A172 (cell line): ENCODE data around the gene ZDBF2. TPM values are rescaled to one million over a fixed set of nuclear protein-coding genes. Genes with fewer than 3 reads are reported as not detected.
"Not testable (repeated sequence)": the region's sequence is repeated elsewhere in the genome, so short reads cannot be mapped to it uniquely, and the experiment has no call there.

Experiments used
- DNase-seq: peaks from one replicate; pipeline ENCODE4 v3.0.0-alpha.2; 2015; ENCODE audit warnings: low spot score
- total RNA-seq: library from RNA; depleted of rRNA; stranded (reverse); fragments of >200 nt; shearing (Covaris generic); gene quantifications from 2 replicates; pipeline ENCODE4 v1.2.3, GENCODE V29; 2014

The ZDBF2 gene
- total RNA-seq, 1 experiment from 2014 or later = 26.2 TPM

DNA sequence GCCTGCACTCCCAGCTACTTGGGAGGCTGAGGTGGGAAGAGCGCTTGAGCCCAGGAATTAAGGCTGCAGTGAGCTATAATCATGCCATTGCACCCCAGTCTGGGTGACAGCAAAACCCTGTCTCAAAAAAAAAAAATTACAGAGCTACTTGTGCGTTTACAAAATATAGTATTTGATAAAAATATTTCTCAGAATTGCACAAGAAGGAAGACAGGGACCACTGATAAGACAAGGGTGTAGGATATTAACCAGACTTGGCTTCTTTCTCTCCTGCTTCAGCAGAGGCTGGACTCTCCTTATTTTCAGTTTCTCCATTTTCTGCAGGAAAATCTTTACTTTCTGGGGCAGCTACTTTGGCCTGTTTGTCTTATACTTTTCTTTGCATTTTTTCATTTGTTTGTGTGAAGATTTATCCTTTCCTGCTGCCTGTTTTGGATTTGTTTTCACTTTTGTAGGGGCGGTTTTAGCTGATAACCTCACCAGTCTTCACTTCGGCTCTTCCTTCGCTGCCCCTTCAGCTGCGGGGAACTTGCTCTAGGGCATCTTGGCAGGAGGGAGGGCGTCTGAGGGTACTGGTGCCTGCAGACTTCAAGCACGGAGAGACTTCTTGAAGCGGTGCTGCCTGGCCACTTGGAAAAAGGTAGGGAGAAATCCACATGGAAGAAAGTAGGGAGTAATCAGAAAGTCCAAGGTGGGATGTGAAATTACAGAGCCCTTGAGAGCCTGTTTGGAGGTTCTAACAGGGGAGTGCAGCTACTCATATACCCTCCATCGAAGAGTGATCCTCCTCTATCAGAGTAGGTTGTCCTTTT lies 14.9 kb upstream of the ZDBF2 start:
- DNase-seq = no peak

DNA sequence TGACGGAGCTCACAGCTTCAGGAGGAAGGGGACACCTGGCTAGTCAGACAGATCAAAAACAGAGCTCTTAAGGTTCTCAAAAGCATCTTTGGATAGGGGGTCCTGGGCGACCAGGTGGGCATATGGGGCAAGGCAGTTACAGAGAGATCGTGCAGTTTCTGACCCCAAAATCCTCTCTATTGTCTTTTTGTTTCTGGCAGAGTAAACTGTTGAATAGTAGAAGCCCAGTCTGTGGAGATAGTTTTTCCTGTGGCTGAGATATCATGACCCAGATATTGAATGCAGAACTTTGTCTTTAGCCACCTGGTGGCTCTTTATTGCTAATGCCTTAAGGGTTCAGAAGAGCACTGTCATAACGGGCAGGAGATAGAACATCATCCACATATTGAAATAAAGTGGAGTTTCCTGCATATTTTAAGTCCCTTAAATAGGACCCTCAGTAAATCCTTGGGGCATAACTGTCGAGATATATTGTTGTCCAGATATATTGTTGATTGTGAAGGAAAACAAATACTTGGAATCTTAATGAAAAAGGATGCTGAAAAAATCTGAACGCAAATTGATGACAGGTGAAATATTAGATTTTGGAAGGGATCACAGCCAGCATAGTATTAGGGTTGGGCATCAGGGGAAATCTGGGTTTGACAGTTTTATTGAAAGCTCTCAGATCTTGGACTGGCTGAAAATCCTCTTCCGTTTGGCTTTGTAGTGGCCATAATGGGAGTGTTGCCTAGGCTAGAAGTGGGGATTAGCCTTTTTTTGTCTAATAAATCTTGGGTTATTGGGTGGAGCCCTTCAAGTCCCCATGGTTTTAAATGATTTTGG lies 14.1 kb upstream of the ZDBF2 start:
- peak; percentile 61 for DNase-seq

DNA sequence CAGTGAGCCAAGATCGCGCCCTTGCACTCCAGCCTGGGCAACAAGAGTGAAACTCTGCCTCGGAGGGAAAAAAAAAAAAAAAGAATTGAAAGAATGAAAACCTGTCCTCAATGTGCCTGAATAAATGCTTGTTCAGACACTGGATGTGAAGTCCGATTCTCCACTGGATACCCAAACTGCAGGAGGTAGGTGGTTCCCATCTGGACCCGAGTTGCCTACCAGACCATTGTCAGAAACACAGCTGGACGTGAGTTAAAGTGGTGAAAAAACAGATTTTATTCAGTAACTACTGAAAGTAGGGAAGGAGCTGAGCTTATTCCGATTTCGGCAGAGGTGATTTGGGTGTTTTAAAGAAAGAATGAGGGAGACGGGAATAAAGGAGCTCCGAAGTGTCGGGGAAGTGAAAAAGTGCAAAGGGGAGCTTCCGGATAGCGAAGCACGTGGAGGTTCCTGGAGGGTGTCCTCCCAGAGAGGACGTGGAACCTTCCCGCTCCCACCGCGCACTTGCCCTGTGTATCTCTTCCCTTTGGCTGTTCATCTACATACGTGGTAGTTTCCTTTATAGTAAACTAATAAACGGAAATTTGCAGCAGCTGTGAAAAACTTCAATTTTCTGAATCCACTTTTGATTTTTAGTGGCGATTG lies 10.4 kb upstream of the ZDBF2 start:
- DNase-seq = no peak

GRCh38 chr2:206266130-206267125 lies 8.0 kb upstream of the ZDBF2 start:
- DNase-seq = no peak

DNA sequence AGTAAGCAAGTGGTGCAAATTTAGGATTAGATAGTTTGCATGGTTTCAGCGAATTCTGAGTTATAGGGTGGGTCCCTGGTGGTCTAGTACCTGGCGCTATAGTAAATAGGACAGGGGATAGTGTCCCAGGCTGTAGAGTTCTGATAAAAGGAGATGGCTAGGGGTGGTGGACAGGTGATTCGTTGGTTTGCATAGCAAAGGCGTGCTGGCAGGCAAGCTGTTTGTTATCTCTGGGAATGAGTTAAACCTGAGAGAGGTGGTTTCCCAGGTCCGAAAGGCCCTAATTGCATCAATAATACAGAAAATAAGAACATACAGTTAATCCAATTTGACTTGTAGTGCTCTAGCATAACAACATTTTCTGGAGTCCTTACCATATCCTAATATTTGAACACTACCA lies 6.9 kb upstream of the ZDBF2 start:
- no peak for DNase-seq

DNA sequence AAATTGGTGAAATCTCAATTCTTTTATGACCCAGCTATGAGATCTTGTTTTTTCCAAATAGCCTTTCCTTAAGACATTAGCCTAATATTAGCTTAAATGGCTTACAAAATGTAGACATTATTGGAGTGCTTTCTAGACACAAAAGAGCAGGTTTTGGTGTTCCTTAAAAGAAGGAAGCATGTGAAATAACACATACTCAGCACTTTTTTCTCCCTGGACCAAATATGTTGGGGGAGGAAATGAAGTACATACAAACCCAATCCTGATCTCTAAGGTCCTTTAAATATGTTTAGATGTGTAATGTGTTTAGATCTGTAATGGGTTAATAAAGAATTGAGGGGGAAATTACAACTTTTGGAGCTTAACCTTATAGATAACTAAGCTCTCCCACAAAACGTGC lies 3.4 kb upstream of the ZDBF2 start:
- DNase-seq = no peak

DNA sequence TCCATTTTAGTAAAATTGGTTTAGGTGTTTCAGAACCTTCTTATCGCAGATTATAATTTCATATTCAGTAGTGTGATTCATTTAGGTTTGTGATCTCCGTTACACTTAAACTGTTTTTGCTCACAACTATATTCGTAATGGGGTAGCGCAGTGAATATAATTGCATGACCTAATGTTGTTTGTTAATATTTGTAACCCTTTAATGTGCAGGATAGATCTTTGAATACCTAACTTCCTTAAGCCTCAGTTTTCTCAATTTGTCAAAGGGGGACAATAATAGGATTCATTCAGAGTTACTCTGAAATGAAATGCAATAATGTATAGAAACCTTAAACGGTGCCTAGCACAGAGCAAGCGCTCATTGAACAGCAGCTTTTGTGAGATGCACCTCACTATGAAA lies 558 bp upstream of the ZDBF2 start:
- DNase-seq = no peak

- DNase-seq = peak; percentile 40
Observed at GRCh38 chr2:206275312-206276055, 1.0 kb downstream of the ZDBF2 start.

DNA sequence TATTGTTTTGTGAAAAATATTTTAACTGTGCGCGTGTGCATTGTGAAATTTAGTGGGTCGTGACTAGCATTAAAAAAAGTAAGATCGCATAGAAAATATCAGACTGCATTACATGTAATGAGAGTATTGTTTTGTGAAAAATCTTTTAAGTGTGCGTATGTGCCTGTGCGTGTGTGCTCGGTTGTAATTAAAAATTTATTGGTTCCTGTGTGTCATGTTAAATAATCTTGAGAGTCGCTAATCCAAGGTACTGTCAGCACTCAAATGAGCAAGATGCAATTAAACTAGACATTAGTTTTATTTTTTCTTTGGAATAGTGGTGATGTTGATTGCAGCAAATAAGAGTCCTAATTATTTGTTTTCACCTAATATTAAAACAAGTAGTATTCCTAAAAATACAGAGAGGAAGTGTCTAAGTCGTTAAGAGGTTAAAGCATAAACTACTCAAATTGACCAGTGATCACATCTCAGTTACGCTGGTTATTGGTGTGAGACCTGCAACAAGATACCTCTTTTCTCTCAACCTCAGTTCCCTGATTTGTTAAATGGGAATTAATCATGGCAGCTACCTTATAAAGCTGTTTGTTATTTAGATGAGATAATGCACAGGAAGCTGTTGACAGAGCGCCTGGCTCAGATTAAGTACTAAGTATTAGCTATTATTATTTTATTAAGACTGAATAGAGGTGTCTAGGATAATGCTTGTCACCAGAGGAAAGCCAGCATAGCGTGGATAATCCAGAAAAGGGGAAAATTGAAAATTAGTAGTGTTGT lies 1.9 kb downstream of the ZDBF2 start:
- no peak for DNase-seq

GRCh38 chr2:206277503-206277902 lies 3.0 kb downstream of the ZDBF2 start:
- DNase-seq = no peak

GRCh38 chr2:206282746-206283145 lies 8.3 kb downstream of the ZDBF2 start:
- no peak for DNase-seq

GRCh38 chr2:206287197-206287596 lies 12.7 kb downstream of the ZDBF2 start:
- DNase-seq = no peak

- DNase-seq = no peak
Observed at GRCh38 chr2:206289391-206289790, 14.9 kb downstream of the ZDBF2 start.

DNA sequence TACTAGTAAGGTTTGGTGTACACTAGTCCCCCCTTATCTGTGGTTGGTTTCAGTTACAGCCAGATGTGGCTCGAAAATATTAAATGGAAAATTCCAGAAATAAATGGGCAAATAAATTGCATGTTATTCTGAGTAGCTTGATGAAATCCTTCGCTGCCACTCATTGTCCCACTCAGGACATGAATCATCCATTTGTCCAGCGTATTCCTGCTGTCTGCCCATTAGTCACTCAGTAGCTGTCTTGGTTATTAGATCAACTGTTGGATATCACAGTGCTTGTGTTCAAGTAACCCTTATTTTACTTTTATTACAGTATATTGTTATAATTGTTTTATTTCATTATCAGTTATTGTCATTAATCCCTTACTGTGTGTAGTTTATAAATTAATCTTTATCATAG lies 21.7 kb downstream of the ZDBF2 start:
- DNase-seq = peak; percentile 55

GRCh38 chr2:206299608-206300007 lies 25.1 kb downstream of the ZDBF2 start:
- not testable (repeated sequence) for DNase-seq

DNA sequence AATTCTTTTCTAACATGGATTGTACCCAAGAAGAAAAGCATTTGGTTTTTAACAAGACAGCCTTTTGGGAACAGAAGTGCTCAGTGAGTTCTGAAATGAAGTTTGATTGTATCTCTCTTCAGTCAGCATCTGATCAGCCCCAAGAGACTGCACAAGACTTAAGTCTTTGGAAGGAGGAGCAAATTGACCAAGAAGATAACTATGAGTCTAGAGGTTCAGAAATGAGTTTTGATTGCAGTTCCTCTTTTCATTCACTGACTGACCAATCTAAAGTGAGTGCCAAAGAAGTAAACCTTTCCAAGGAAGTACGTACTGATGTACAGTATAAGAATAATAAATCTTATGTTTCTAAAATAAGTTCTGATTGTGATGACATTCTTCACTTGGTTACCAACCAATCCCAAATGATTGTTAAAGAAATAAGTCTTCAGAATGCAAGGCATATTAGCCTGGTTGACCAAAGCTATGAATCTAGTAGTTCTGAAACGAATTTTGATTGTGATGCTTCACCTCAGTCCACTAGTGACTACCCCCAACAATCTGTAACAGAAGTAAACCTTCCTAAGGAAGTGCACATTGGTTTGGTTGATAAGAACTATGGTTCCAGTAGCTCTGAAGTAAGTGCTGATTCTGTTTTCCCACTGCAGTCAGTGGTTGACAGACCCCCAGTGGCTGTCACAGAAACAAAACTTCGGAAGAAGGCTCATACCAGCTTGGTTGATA lies 31.2 kb downstream of the ZDBF2 start:
- no peak for DNase-seq

DNA sequence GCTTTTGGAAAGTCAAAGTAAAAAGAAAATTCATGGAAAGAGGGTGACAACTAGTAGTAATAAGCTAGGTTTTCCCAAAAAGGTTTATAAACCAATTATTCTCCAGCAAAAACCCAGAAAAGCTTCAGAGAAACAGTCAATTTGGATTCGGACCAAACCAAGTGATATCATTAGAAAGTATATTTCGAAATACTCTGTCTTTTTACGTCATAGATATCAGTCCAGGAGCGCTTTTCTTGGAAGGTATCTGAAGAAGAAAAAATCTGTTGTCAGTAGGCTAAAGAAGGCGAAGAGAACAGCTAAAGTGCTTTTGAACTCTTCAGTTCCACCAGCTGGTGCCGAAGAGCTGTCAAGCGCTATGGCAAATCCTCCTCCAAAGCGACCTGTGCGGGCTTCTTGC lies 36.6 kb downstream of the ZDBF2 start:
- DNase-seq = no peak

DNA sequence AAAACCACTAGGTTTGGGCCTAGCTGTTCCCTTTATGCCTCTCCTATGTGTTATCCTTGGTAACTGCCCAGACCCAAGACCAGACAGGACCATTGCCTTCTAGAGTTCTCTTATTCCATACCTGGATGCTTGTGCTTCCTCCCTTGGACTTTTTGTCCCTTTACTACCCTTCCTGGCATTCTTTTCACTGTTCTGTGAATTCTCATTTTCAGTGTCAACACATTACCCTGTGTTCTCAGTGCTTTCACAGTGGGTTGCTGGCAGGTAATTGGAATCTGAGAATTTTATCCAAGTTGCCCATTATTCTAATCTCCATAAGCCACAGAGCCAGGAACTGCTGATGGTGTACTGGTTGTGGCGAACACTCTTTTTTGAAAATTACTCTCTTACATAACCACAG lies 41.7 kb downstream of the ZDBF2 start:
- no peak for DNase-seq

DNA sequence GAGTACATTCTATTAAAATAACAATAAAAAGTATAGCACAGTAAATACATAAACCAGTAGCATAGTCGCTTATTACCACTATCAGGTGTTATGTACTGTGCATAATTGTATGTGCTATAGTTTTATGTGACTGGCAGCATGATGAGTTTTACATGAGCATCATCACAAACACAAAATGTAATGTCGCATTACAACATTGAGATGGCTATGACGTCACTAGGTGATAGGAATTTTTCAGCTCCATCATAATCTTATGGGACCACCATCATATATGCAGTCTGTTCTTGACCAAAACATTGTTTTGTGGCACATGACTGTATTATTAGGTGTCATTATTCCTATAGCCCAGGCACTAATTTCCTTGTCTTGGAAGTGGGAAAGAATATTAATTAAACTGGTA lies 48.6 kb downstream of the ZDBF2 start:
- DNase-seq = no peak
